ENCODE measurements around the gene ZNF84. TPM values are rescaled to one million over a fixed set of nuclear protein-coding genes. Genes with fewer than 3 reads are reported as not detected.

ZNF84 gene
- total and polyA plus RNA-seq, 10 of the 15 experiments (the other 5 are each of a cell fraction or from before 2014, with no cell fraction given): 10.4 to 35.3 (median 16.6) TPM

- TF ChIP-seq CEBPZ (IDR thresholded peaks at IDR 0.05; ENCODE audit: low read depth, low read length): no peak
- TF ChIP-seq MTA3 (IDR thresholded peaks at IDR 0.05; ENCODE audit: borderline replicate concordance, low read length): no peak
- no peak for TF ChIP-seq RFX5 (IDR thresholded peaks at IDR 0.05; ENCODE audit: low read depth, low read length)
- peak; percentile 93; the same call in 1 of the 2 replicates for TF ChIP-seq TARDBP (IDR thresholded peaks at IDR 0.05; ENCODE audit: borderline replicate concordance)
- TF ChIP-seq NRF1 (conservative IDR thresholded peaks at IDR 0.05; ENCODE audit: low read depth, low read length): peak; percentile 36
- TF ChIP-seq IRF3 (IDR thresholded peaks at IDR 0.05): 0 out of 2 replicates have a peak, but pooled peaks have one; percentile 6
- peak; percentile 96 for TF ChIP-seq HCFC1 (IDR thresholded peaks at IDR 0.05; ENCODE audit: low read length)
- TF ChIP-seq NR2C1 (IDR thresholded peaks at IDR 0.05): peak; percentile 75
- TF ChIP-seq ZBTB40 (IDR thresholded peaks at IDR 0.05; ENCODE audit: borderline replicate concordance): peak; percentile 89
- peak; percentile 85; the same call in 1 of the 2 replicates for TF ChIP-seq HDGF (IDR thresholded peaks at IDR 0.05)
- TF ChIP-seq ATF3 (IDR thresholded peaks at IDR 0.05; ENCODE audit: borderline replicate concordance, extremely low read depth, low read depth, low read length): peak; percentile 81; the same call in 1 of the 2 replicates
- peak; percentile 99 for TF ChIP-seq CREB1 (IDR thresholded peaks at IDR 0.05; ENCODE audit: low read depth)
- no peak for TF ChIP-seq TCF12 (IDR thresholded peaks at IDR 0.05; ENCODE audit: low read depth, low read length)
- peak; percentile 65 for TF ChIP-seq E4F1 (IDR thresholded peaks at IDR 0.05; ENCODE audit: borderline replicate concordance, partially characterized antibody)
- TF ChIP-seq PKNOX1 (IDR thresholded peaks at IDR 0.05): peak; percentile 34; the same call in 1 of the 2 replicates
- TF ChIP-seq RELA (IDR thresholded peaks at IDR 0.05; ENCODE audit: borderline replicate concordance, partially characterized antibody): peak; percentile 64
- TF ChIP-seq IKZF1 (conservative IDR thresholded peaks at IDR 0.05): peak; percentile 98; the same call in 1 of the 2 replicates
Observed at GRCh38 chr12:133080026-133080367, 42.7 kb downstream of the ZNF84 start (continued).
